CD4-positive, alpha-beta T cell treated with Interferon gamma for 1 hour (primary cell): ENCODE results near the gene OBSCN.

Source experiments
- DNase-seq: peaks from one replicate; pipeline ENCODE4 v3.0.0-alpha.2; 2020

Gene OBSCN

GRCh38 chr1:228346731-228347130, 138.9 kb downstream of the OBSCN start:
- no peak for DNase-seq

- no peak for DNase-seq
Measured at GRCh38 chr1:228347181-228347580, 139.3 kb downstream of the OBSCN start.

GRCh38 chr1:228348708-228349467, 141.0 kb downstream of the OBSCN start:
- DNase-seq = no peak

- no peak for DNase-seq
Measured at GRCh38 chr1:228349701-228350171, 141.9 kb downstream of the OBSCN start.

- DNase-seq = no peak
Measured at GRCh38 chr1:228350179-228350742, 142.4 kb downstream of the OBSCN start.

GRCh38 chr1:228350831-228351781, 143.3 kb downstream of the OBSCN start:
- DNase-seq = peak; percentile 0

- peak; percentile 0 for DNase-seq
Measured at GRCh38 chr1:228351850-228352249, 144.0 kb downstream of the OBSCN start.

GRCh38 chr1:228352677-228353481, 145.0 kb downstream of the OBSCN start:
- no peak for DNase-seq

- DNase-seq = no peak
Measured at GRCh38 chr1:228353601-228354371, 145.9 kb downstream of the OBSCN start.

- no peak for DNase-seq
Measured at GRCh38 chr1:228354390-228355320, 146.8 kb downstream of the OBSCN start.

- no peak for DNase-seq
Measured at GRCh38 chr1:228356897-228357680, 149.2 kb downstream of the OBSCN start.

- DNase-seq = no peak
Measured at GRCh38 chr1:228358039-228358763, 150.4 kb downstream of the OBSCN start.

GRCh38 chr1:228358764-228359612, 151.1 kb downstream of the OBSCN start:
- no peak for DNase-seq

- no peak for DNase-seq
Measured at GRCh38 chr1:228359613-228360532, 152.0 kb downstream of the OBSCN start.

GRCh38 chr1:228360533-228361313, 152.9 kb downstream of the OBSCN start:
- DNase-seq = no peak
